Caco-2 (cell line): Measurements from ENCODE around the gene TMEM190. TPM values are rescaled to one million over a fixed set of nuclear protein-coding genes. Genes with fewer than 3 reads are reported as not detected.
"Not testable (repeated sequence)": the region's sequence is repeated elsewhere in the genome, so short reads cannot be mapped to it uniquely, and the experiment has no call there.

Experiments
- BruUV-seq: library from RNA; stranded (reverse); fragments of 400-500 nt; replicated peaks from 2 replicates; lab custom pipeline; 2021; lab: Mats Ljungman, UMichigan
- CTCF ChIA-PET: fragments of 300-600 bp; sonication (Branson Sonifier 250); formaldehyde crosslinking; loops from one replicate; lab custom pipeline; 2022; ENCODE audit warnings: antibody characterized with exemption; lab: Charles Lee
- POLR2A ChIA-PET: fragments of 300-600 bp; sonication (Branson Sonifier 250); formaldehyde crosslinking; loops from one replicate; lab custom pipeline; 2022; ENCODE audit warnings: antibody characterized with exemption; lab: Charles Lee
- DNase-seq, 2 experiments: peaks; one replicate each; pipeline versions ENCODE4 v3.0.0 to v3.0.0-alpha.2; 2020 to 2022
- H3K27me3 ChIP-seq: replicated peaks from 2 replicates; pipeline ENCODE4 v1.6.0; 2011; ENCODE audit warnings: low read length; ENCODE audit not compliant: control insufficient read depth, insufficient read depth
- H3K36me3 ChIP-seq: 2 replicates; pipeline ENCODE4 v1.5.1; 2011; ENCODE audit warnings: low read length; ENCODE audit not compliant: control insufficient read depth, insufficient read depth
- H3K4me1 ChIP-seq: fragments of 250-450 bp; sonication (Bioruptor Pico); 2 replicates; pipeline ENCODE4 v1.5.1; 2020; ENCODE audit warnings: mild to moderate bottlenecking
- H3K4me3 ChIP-seq: 2 replicates; pipeline ENCODE4 v1.5.1; 2011; ENCODE audit warnings: low read depth, mild to moderate bottlenecking, control low read depth, low read length
- H3K9me3 ChIP-seq: fragments of 250-450 bp; sonication (Bioruptor Pico); 2 replicates; pipeline ENCODE4 v1.5.1; 2020; ENCODE audit warnings: mild to moderate bottlenecking, moderate library complexity
- H3K27ac Mint-ChIP-seq: one replicate; pipeline ENCODE4 v1.8.0; 2022; ENCODE audit warnings: mixed read lengths; ENCODE audit not compliant: unreplicated experiment
- H3K27me3 Mint-ChIP-seq: one replicate; pipeline ENCODE4 v1.8.0; 2022; ENCODE audit warnings: mixed read lengths; ENCODE audit not compliant: insufficient read depth, unreplicated experiment
- H3K36me3 Mint-ChIP-seq: one replicate; pipeline ENCODE4 v1.8.0; 2022; ENCODE audit warnings: mild to moderate bottlenecking, mixed read lengths; ENCODE audit not compliant: insufficient read depth, unreplicated experiment
- H3K4me1 Mint-ChIP-seq: one replicate; pipeline ENCODE4 v1.8.0; 2022; ENCODE audit warnings: low read depth, mixed read lengths; ENCODE audit not compliant: unreplicated experiment
- H3K4me3 Mint-ChIP-seq: one replicate; pipeline ENCODE4 v1.8.0; 2022; ENCODE audit warnings: mild to moderate bottlenecking, moderate library complexity, mixed read lengths; ENCODE audit not compliant: unreplicated experiment
- H3K9me3 Mint-ChIP-seq: one replicate; pipeline ENCODE4 v1.8.0; 2022; ENCODE audit warnings: mixed read lengths; ENCODE audit not compliant: unreplicated experiment
- intact Hi-C: fragments of 100-400 bp; cut with micrococcal nuclease; formaldehyde crosslinking; loops from one replicate; pipeline ENCODE4 v1.10.0; 2022; ENCODE audit not compliant: unreplicated experiment
- total RNA-seq: library from RNA; stranded (reverse); gene quantifications from 2 replicates; pipeline ENCODE4 v1.2.3, GENCODE V29; 2022
- TF ChIP-seq, protein P1 (sequence below), 2 experiments: fragments of 200-600 bp in 1 of 2; IDR thresholded peaks; 1 replicate in 1 of 2; 2 replicates in 1 of 2; pipeline versions ENCODE4 v1.5.1 to v1.8.0; 2011 to 2022; ENCODE audit warnings: antibody characterized with exemption in 1 of 2, control low read depth in 1 of 2, inconsistent platforms in 1 of 2, low read depth in 1 of 2, low read length in 1 of 2, mild to moderate bottlenecking in 1 of 2, moderate library complexity in 1 of 2; ENCODE audit not compliant: insufficient read depth in 1 of 2, severe bottlenecking in 1 of 2, unreplicated experiment in 1 of 2

The TMEM190 gene
- total RNA-seq, 1 experiment from 2014 or later: not detected

DNA sequence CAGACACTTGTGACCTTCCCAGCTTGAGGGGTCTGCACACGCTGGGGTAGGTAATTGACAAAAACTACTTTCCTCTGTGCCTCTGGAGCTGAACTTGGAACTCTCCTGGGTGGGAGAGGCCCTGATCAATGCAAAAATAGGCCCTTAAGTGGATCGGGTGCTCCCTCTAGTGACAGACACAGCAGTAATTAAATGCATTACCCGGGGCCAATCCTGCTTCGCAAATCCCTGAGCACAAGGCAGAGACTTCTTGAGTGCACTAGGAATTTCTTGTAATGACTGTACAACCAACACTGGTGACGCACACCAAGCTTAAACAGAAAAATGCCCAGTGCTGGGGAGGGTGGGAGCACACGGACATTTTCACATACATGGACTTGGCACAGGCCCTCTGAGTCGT, 41.6 kb downstream of the TMEM190 start:
- H3K4me3 ChIP-seq: no peak overlapping the region
- Mint-ChIP-seq H3K9me3 (no peaks in the 10 kb centered on the region), H3K27me3 (no peaks in the 10 kb centered on the region), H3K27ac (no peak overlapping the region), H3K4me3 (no peak overlapping the region), H3K36me3 (no peaks in the 10 kb centered on the region), H3K4me1 (peaks cover 6% of the 10 kb centered on the region)
- TF ChIP-seq, protein P1, sequence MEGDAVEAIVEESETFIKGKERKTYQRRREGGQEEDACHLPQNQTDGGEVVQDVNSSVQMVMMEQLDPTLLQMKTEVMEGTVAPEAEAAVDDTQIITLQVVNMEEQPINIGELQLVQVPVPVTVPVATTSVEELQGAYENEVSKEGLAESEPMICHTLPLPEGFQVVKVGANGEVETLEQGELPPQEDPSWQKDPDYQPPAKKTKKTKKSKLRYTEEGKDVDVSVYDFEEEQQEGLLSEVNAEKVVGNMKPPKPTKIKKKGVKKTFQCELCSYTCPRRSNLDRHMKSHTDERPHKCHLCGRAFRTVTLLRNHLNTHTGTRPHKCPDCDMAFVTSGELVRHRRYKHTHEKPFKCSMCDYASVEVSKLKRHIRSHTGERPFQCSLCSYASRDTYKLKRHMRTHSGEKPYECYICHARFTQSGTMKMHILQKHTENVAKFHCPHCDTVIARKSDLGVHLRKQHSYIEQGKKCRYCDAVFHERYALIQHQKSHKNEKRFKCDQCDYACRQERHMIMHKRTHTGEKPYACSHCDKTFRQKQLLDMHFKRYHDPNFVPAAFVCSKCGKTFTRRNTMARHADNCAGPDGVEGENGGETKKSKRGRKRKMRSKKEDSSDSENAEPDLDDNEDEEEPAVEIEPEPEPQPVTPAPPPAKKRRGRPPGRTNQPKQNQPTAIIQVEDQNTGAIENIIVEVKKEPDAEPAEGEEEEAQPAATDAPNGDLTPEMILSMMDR (IDR thresholded peaks at IDR 0.05; ENCODE audit: insufficient read depth in 1 of 2, low read depth in 1 of 2, low read length in 1 of 2, severe bottlenecking in 1 of 2, unreplicated experiment in 1 of 2): peak; percentile 76 to 85
- BruUV-seq: no TSS peak
- no peaks in the 10 kb centered on the region for H3K4me1 ChIP-seq
- intact Hi-C loops: loop anchor here (1.0 to 2.0 kb wide), 4 partner anchors 125 to 277 kb away; no protein-coding TSS in a partner anchor
- DNase-seq: peak; percentile 77 to 81
- POLR2A ChIA-PET: interaction anchor here (0.6 kb wide), 1 partner anchor 210 kb away, joined by 3 read pairs; no protein-coding TSS in a partner anchor
- CTCF ChIA-PET: interaction anchor here (0.6 to 1.4 kb wide), 9 partner anchors 33 to 277 kb away, joined by 3 to 8 read pairs (median 5); partner anchors contain the start of genes KMT5C, PPP6R1, SYT5 and TMEM238
- H3K9me3 ChIP-seq: peaks cover 4% of the 10 kb centered on the region; the same call in 1 of the 2 replicates
- no peaks in the 10 kb centered on the region for H3K27me3 ChIP-seq
- no peaks in the 10 kb centered on the region for H3K36me3 ChIP-seq

DNA sequence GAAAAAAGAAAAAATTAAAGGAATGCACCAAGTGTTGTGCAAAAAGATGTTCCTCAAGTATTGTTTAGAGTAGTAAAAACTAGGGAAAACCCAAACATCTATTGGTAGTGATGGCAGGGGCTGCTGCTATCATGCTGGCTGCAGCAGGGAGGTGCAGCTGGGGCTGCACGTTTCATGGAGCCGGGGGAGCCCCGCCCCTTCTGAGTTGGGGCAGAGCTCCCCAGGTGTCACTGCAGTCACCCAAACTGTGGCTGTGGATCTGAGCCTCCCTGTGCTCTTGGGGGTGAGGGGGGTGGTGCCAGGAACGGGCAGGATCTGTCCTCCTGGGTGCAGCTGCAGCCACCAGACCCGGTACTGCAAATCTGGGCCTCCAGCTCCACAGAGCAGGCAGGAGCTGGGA, 42.5 kb downstream of the TMEM190 start:
- no peak overlapping the region for H3K4me3 ChIP-seq
- ChIA-PET POLR2A (no interaction called here), CTCF (interaction anchor here (0.5 to 1.1 kb wide), 2 partner anchors 35 to 220 kb away, joined by 3 to 4 read pairs; partner anchors contain the start of gene TMEM238)
- H3K27me3 ChIP-seq: no peaks in the 10 kb centered on the region
- no TSS peak for BruUV-seq
- intact Hi-C loops: loop anchor here (2.0 kb wide), 1 partner anchor 126 kb away; no protein-coding TSS in a partner anchor
- Mint-ChIP-seq H3K27me3 (no peaks in the 10 kb centered on the region), H3K4me3 (no peak overlapping the region), H3K36me3 (no peaks in the 10 kb centered on the region), H3K27ac (no peak overlapping the region), H3K4me1 (peaks cover 6% of the 10 kb centered on the region), H3K9me3 (no peaks in the 10 kb centered on the region)
- H3K36me3 ChIP-seq: no peaks in the 10 kb centered on the region
- no peak for DNase-seq
- H3K4me1 ChIP-seq: no peaks in the 10 kb centered on the region
- TF ChIP-seq, protein P1 (IDR thresholded peaks at IDR 0.05; ENCODE audit: insufficient read depth in 1 of 2, low read depth in 1 of 2, low read length in 1 of 2, severe bottlenecking in 1 of 2, unreplicated experiment in 1 of 2): no peak
- peaks cover 4% of the 10 kb centered on the region; the same call in 1 of the 2 replicates for H3K9me3 ChIP-seq

DNA sequence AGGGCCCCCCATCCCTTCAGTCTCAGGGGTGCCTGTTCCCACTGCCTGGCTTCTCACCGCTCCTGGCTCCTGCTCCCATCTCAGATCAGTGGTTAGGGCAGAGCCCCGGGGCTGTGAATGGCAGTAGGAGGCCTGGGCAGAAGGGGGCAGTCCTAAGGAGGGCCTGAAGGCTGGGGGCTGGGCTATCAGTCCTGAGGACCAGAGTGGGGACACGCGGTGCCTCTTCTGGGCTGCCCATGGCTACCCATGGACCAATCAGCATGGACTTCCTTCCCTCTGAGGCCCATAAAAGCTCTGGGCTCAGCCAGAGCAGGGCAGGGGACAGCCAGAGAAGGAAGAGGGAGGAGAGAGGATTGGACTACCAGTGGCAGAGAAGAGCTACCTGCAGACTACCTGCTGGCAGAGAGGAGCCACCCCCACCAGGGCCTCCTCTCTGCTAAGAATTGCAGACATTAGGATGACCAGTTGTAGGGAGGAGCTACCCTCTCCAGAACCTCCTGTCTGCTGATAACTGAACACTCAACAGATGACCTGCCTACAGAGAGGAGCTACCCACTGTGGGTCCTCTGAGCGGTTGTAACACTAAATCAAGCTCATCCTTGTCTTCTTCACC, 43.1 kb downstream of the TMEM190 start:
- DNase-seq: no peak
- H3K27ac Mint-ChIP-seq: no peak overlapping the region
- peaks cover 4% of the 10 kb centered on the region; the same call in 1 of the 2 replicates for H3K9me3 ChIP-seq
- H3K4me3 ChIP-seq: no peak overlapping the region
- BruUV-seq: no TSS peak
- CTCF ChIA-PET: interaction anchor here (0.8 to 1.2 kb wide), 2 partner anchors 213 to 1547 kb away, joined by 3 read pairs; no protein-coding TSS in a partner anchor
- no peaks in the 10 kb centered on the region for H3K27me3 ChIP-seq
- H3K4me3 Mint-ChIP-seq: no peak overlapping the region
- intact Hi-C loops: loop anchor here (2.0 kb wide), 1 partner anchor 127 kb away; no protein-coding TSS in a partner anchor
- H3K27me3 Mint-ChIP-seq: peaks cover under 1% of the 10 kb centered on the region
- no peaks in the 10 kb centered on the region for H3K9me3 Mint-ChIP-seq
- POLR2A ChIA-PET: interaction anchor here (0.8 kb wide), 1 partner anchor 12 kb away, joined by 3 read pairs; the partner anchor contains the start of gene UBE2S
- TF ChIP-seq, protein P1 (IDR thresholded peaks at IDR 0.05; ENCODE audit: insufficient read depth in 1 of 2, low read depth in 1 of 2, low read length in 1 of 2, severe bottlenecking in 1 of 2, unreplicated experiment in 1 of 2): no peak
- H3K36me3 ChIP-seq: no peaks in the 10 kb centered on the region
- peaks cover 6% of the 10 kb centered on the region for H3K4me1 Mint-ChIP-seq
- no peaks in the 10 kb centered on the region for H3K36me3 Mint-ChIP-seq
- no peaks in the 10 kb centered on the region for H3K4me1 ChIP-seq

GRCh38 chr19:55421281-55421680, 44.7 kb downstream of the TMEM190 start:
- POLR2A ChIA-PET, H3K36me3 ChIP-seq, H3K27ac Mint-ChIP-seq, H3K9me3 Mint-ChIP-seq, H3K9me3 ChIP-seq, H3K4me1 Mint-ChIP-seq, BruUV-seq, H3K27me3 ChIP-seq, H3K36me3 Mint-ChIP-seq, H3K4me1 ChIP-seq, DNase-seq, H3K27me3 Mint-ChIP-seq, H3K4me3 ChIP-seq, intact Hi-C loops, H3K4me3 Mint-ChIP-seq: not testable (repeated sequence)
- CTCF ChIA-PET: interaction anchor here (0.6 to 0.7 kb wide), 2 partner anchors 280 to 326 kb away, joined by 3 to 7 read pairs; no protein-coding TSS in a partner anchor
